Right atrium auricular region (tissue), 2 donors: ENCODE measurements around the gene LMBRD1. TPM values are rescaled to one million over a fixed set of nuclear protein-coding genes. Genes with fewer than 3 reads are reported as not detected.

ENCODE experiments used
- DNase-seq: peaks from one replicate; pipeline ENCODE4 v3.0.0-alpha.2; 2019; ENCODE audit warnings: low spot score
- H3K27ac ChIP-seq, 2 donors: fragments of 200-600 bp; sonication (generic); 1 replicate in 1 of 2; 2 replicates in 1 of 2; pipeline ENCODE4 v1.5.1; 2016 to 2019
- H3K27me3 ChIP-seq, 2 donors: fragments of 200-600 bp; sonication (generic); one replicate each; pipeline versions ENCODE4 v1.5.1 to v1.6.0; 2017 to 2019
- H3K36me3 ChIP-seq: fragments of 200-600 bp; sonication (generic); one replicate; pipeline ENCODE4 v1.5.1; 2016
- H3K4me1 ChIP-seq, 2 donors: fragments of 200-600 bp; sonication (generic); one replicate each; pipeline versions ENCODE4 v1.5.1 to v1.6.0; 2017 to 2019
- H3K4me3 ChIP-seq, 2 donors: fragments of 200-600 bp; sonication (generic); 1 replicate in 1 of 2; 2 replicates in 1 of 2; pipeline ENCODE4 v1.5.1; 2017 to 2019; ENCODE audit warnings: mild to moderate bottlenecking in 1 of 2, moderate library complexity in 1 of 2
- H3K9me3 ChIP-seq, 2 donors: fragments of 200-600 bp; sonication (generic); one replicate each; pipeline ENCODE4 v1.5.1; 2019
- CTCF ChIP-seq, 2 donors: fragments of 200-600 bp; sonication (generic); IDR thresholded peaks; one replicate each; pipeline ENCODE4 v1.5.1; 2019; ENCODE audit warnings: antibody characterized with exemption in 2 of 2
- total RNA-seq, 2 donors: library from RNA; depleted of rRNA; stranded (reverse); fragments of >200 nt; gene quantifications; one replicate each; pipeline ENCODE4 v1.1.0, GENCODE V29; 2016

LMBRD1 gene
- total RNA-seq, 2 donors from 2014 or later: 46.9 to 50.0 TPM

- no peak overlapping the region for H3K4me3 ChIP-seq
- no peak for DNase-seq
- TF ChIP-seq CTCF (IDR thresholded peaks at IDR 0.05): no peak
- H3K4me1 ChIP-seq: no peaks in the 10 kb centered on the region
- H3K36me3 ChIP-seq: no peaks in the 10 kb centered on the region
- no peaks in the 10 kb centered on the region for H3K9me3 ChIP-seq
- no peaks in the 10 kb centered on the region for H3K27me3 ChIP-seq
- H3K27ac ChIP-seq: no peak overlapping the region
These were observed 149.1 kb downstream of the LMBRD1 start for GRCh38 chr6:69647726-69648125.

GRCh38 chr6:69643688-69644087 is 153.1 kb downstream of the LMBRD1 start:
- H3K9me3 ChIP-seq: no peaks in the 10 kb centered on the region
- no peaks in the 10 kb centered on the region for H3K4me1 ChIP-seq
- TF ChIP-seq CTCF (IDR thresholded peaks at IDR 0.05): no peak
- no peaks in the 10 kb centered on the region for H3K27me3 ChIP-seq
- H3K36me3 ChIP-seq: no peaks in the 10 kb centered on the region
- DNase-seq: no peak
- no peak overlapping the region for H3K4me3 ChIP-seq
- H3K27ac ChIP-seq: no peak overlapping the region

GRCh38 chr6:69632932-69633331 is 163.9 kb downstream of the LMBRD1 start:
- no peak overlapping the region for H3K4me3 ChIP-seq
- no peak overlapping the region for H3K27ac ChIP-seq
- no peak for TF ChIP-seq CTCF (IDR thresholded peaks at IDR 0.05)
- no peaks in the 10 kb centered on the region for H3K4me1 ChIP-seq
- no peak for DNase-seq
- H3K9me3 ChIP-seq: peaks cover 0 to 12% of the 10 kb centered on the region in 2 donors
- no peaks in the 10 kb centered on the region for H3K36me3 ChIP-seq
- peaks cover 0 to 5% of the 10 kb centered on the region in 2 donors for H3K27me3 ChIP-seq

- no peak for TF ChIP-seq CTCF (IDR thresholded peaks at IDR 0.05)
- Histone ChIP-seq H3K4me3 (no peak overlapping the region), H3K27ac (no peak overlapping the region), H3K36me3 (no peaks in the 10 kb centered on the region), H3K27me3 (peaks cover 0 to 3% of the 10 kb centered on the region in 2 donors), H3K9me3 (peaks cover 0 to 12% of the 10 kb centered on the region in 2 donors), H3K4me1 (no peaks in the 10 kb centered on the region)
- no peak for DNase-seq
These were observed 165.1 kb downstream of the LMBRD1 start for GRCh38 chr6:69631552-69632346.

GRCh38 chr6:69630767-69631166 is 166.0 kb downstream of the LMBRD1 start:
- no peak for DNase-seq
- Histone ChIP-seq H3K4me1 (no peaks in the 10 kb centered on the region), H3K9me3 (peaks cover 0 to 12% of the 10 kb centered on the region in 2 donors), H3K27me3 (no peaks in the 10 kb centered on the region), H3K27ac (no peak overlapping the region), H3K4me3 (no peak overlapping the region), H3K36me3 (no peaks in the 10 kb centered on the region)
- no peak for TF ChIP-seq CTCF (IDR thresholded peaks at IDR 0.05)

GRCh38 chr6:69627625-69628024 is 169.2 kb downstream of the LMBRD1 start:
- no peak overlapping the region for H3K27ac ChIP-seq
- H3K36me3 ChIP-seq: no peaks in the 10 kb centered on the region
- no peaks in the 10 kb centered on the region for H3K27me3 ChIP-seq
- H3K9me3 ChIP-seq: peaks cover 0 to 12% of the 10 kb centered on the region in 2 donors
- H3K4me1 ChIP-seq: no peaks in the 10 kb centered on the region
- no peak for TF ChIP-seq CTCF (IDR thresholded peaks at IDR 0.05)
- no peak overlapping the region for H3K4me3 ChIP-seq
- no peak for DNase-seq
